Inferior parietal cortex (tissue), 1 donor: ENCODE measurements around the gene EMC10.

Source experiments
- DNase-seq: peaks from one replicate; pipeline ENCODE4 v3.0.0-alpha.2; 2016; ENCODE audit errors: extremely low spot score

Gene EMC10

GRCh38 chr19:50496189-50497021, 20.1 kb downstream of the EMC10 start:
- peak; percentile 81 for DNase-seq

DNA sequence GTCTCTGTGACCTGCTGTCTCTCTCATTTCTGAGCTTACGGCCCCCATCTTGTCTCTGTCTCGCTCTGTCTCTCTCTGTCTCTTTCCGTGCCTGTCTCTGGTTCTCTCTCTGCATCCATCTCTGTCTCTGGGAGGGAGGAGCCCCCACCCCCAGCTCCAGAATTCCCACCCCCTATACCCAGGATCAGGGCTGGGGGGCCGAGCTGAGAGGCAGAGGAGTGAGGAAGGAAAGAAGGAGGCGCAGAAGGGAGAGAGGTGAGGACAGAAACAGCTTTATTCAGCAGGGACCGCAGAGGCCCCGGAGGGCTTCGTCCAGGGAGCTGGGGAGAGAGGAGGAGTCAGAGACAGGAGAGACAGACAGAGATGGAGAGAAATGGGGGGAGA, 20.7 kb downstream of the EMC10 start:
- no peak for DNase-seq

DNA sequence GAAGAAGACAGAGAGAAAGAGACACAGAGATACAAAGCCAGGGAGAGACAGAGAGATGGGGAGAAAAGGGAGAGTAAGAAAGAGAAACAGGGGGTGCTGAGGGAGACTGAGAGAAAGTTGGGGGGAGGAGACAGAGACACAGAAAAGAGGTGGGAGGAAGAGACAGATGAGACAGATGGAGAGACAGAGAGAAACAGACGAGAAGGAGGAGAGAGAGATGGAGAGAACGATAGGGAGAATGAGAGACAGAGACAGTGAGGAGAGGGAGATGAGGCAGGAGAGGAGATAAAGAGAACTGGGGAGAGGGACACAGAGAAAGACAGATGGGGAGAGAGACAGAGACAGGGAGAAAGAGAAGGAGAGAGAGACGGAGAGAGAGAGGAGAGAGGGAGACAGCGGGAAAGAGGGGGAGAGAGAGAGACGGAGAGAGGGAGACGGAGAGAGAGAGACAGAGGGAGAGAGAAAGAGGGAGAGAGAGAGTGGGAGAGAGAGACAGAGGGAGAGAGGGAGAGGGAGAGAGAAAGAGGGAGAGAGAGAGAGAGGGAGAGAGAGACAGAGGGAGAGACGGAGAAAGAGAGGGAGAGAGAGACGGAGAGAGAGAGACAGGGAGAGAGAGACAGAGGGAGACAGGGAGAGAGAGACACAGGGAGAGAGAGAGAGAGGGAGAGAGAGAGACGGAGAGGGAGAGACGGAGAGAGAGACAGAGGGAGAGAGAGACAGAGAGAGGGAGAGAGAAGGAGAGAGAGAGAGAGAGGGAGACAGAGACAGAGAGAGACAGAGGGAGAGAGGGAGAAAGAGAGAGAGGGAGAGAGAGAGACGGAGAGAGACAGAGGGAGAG, 22.1 kb downstream of the EMC10 start:
- DNase-seq: no peak

DNA sequence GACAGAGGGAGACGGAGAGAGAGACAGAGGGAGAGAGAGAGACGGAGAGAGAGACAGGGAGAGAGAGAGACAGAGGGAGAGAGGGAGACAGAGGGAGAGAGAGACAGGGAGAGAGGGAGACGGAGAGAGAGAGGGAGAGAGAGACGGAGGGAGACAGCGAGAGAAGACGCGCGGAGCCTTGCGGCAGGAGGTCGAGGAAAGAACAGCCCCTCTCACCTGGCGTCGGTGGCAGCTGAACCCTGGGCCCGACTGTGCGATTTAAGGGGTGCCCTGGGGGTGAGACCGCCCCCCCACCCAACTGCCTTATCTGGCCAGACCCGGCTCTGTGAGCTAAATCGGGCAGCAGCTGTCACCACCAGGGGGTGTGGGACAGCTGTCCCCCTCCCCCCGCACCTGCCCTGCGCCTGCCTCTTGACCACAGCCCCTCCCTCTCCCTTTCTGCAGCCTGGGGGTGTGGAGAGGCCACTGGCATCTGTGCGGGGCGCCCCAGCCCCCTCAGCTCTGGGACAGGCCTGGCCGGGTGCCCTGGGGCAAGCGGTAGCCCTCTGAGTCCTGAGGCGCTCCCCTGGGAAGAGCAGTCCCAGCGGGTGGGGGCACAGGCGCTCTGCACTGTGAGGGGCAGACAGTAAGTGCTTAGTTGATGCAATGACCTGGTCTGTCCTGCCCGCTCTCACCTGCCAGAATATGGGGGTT, 23.9 kb downstream of the EMC10 start:
- no peak for DNase-seq

GRCh38 chr19:50500753-50501151, 24.4 kb downstream of the EMC10 start:
- no peak for DNase-seq

GRCh38 chr19:50501186-50501567, 24.9 kb downstream of the EMC10 start:
- DNase-seq: no peak

DNA sequence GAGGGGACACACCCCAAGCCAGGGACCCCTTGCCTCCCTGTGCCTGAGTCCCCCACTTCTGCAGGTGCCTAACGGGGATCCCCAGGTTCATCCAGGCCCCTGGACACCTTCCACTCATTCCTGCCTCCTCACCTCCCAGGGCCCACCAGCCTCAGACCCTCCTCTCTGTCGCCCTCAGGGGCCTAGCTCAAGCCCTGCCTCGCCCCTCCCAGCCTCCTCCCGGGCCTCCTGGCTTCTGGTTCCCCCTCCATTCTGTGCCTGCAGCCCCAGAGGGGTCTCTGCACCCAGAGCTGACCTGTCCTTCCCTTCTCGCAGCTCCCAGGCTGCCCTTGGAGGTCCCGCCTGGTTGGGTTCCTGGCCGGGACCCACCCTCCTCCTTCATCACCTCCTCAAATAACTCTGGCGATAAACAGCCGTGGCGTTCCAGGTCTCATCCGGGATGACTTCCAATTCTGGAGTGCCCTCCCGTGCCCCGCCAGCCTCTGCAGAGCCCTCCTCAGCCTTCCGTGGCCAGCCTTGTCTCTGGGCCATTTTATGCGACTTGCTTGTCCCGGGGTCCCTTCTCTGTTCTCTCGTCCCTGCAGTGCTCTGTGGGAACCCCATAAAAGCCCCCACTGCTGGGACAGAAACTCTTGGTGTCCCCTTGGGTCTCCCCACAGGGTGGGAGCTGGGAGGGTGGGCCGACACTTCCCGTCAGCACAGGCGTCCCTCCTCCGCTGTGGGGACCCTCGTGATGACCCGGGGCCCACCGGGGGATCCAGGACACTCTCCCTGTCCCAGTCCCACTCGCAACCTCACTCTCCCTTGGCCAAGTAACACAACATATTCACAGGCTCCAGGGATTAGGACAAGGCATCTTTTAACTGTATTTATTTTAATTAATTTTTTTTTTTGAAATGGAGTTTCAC, 25.5 kb downstream of the EMC10 start:
- no peak for DNase-seq

GRCh38 chr19:50505856-50506611, 29.7 kb downstream of the EMC10 start:
- no peak for DNase-seq

DNA sequence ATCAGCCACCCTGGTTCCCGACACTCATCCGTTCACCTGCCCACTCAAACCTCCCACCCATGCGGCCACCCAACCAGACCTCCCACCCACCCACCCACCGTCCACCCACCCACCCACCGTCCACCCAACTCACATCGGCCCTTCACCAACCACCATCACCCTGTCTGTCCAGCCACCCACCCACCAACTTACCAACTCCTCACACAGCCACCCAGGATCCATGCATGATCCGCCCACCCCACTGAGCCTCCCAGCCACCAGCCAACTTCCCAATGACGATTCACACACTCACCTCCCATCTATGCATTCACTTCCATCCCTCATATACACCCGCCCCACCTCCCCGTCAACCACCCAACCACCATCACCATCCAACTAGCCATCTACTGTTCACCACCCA, 30.4 kb downstream of the EMC10 start:
- DNase-seq: no peak

DNA sequence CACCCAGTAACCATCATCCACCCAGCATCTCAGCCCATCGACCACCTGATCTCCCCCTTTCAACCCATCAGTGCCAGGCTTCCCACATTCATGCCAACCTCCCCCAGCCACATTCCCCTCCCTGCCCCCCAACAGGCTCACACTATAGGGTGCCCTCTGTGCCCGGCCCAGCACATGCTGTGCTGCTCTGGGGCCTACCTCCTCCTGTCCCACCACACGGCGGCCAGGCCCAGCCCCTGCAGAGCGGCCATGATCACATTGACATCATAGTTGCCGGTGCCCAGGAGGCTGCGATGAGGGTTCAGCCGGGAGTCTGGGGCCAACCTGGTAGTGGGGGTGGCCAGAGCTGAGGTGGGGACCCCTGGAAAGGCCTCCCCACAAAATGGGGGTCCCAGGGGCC, 31.1 kb downstream of the EMC10 start:
- DNase-seq: no peak

- DNase-seq: no peak
These were observed 32.5 kb downstream of the EMC10 start for GRCh38 chr19:50508843-50509190.

- no peak for DNase-seq
These were observed 33.1 kb downstream of the EMC10 start for GRCh38 chr19:50509366-50509765.

DNA sequence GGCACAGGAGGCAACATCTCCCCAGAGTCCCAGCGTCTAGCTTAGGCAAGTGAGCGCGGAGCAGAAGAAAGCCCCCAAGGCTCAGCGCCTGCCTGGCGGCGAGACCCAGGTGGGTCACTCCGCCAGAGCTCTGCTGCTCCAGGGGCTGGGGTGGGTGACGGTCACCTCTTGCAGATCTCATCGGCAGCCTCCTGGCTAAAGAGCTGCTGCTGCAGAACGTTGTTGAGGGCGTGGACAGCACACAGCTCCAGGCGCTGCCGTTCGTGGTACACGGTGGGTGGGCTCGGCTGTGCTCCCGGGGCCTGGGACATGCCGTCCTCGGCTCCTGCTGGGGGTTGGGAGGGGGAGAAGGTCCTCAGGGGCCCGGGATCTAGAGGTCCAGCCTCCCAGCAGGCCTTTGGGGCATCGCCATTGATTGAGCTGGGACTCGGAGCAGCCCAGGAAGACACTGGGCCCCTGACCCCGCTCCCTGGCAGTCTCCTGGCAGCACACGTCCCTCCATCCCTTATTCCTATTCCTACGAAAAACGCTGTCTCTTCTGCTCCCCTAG, 33.9 kb downstream of the EMC10 start:
- no peak for DNase-seq

DNA sequence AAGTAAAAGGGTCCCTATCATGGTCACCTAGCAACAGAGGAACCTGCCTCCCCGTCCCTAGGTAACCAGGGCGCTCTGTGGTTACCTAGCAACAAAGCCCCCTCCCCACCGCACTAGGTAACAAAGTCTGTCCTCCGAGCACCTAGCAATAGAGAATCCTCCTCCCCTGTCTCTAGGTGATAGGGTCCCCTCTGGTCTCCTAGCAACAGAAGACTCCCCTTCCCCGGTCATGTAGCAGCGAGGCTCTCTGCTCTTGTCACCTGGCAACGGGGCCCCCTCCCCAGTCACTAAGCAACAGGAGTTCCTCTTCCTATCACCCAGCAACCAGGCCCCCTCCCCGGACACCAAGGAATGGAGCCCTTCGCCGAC, 34.4 kb downstream of the EMC10 start:
- no peak for DNase-seq

- peak; percentile 98 for DNase-seq
These were observed 34.9 kb downstream of the EMC10 start, which contains the start of gene JOSD2 for GRCh38 chr19:50511069-50511822. Gene JOSD2 (minus strand): TSS chr19:50511191. CDS start chr19:50510431, 760 bp downstream.

DNA sequence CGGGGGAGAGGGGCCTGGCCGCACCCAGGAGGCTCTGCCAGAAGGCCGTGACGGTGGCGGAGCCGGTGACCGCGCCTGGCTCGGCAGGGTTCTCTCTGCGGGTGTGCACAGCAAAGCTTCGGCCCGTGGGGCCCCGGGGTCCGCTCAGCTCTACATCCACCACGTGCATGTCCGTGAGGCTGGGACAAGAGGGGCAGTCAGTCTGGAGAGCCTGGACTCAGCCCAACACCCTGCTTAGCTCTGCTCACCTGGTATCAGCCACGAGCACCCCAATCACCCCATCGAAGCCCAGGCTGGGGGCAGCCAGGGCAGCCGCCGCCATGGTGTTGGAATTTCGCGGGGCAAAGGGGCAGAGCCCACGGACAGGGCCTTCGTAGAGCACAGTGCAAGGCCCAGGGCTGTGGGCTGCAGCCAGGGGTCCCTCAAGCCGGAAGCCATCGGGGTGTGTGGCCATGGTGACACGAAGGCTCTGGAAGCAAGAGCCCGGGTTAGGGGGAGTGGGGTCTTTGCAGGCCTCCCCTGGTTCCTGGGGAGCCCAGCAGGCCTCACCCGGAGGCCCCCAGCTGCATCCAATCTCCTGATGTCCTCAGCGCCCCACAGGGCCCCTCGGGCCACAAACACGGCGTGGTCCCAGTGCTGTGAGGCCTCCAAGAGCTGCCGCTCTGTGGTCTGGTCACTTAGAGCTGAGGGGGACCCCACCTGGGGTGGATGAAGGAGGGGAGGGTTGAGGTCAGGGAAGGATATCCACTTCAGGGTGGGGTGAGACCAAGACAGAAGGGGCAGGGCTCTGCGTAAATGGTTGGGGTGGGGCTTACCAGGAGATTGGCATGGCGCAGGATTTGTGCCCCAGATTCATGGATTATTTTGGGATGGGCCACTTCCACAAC, 36.0 kb downstream of the EMC10 start:
- no peak for DNase-seq

DNA sequence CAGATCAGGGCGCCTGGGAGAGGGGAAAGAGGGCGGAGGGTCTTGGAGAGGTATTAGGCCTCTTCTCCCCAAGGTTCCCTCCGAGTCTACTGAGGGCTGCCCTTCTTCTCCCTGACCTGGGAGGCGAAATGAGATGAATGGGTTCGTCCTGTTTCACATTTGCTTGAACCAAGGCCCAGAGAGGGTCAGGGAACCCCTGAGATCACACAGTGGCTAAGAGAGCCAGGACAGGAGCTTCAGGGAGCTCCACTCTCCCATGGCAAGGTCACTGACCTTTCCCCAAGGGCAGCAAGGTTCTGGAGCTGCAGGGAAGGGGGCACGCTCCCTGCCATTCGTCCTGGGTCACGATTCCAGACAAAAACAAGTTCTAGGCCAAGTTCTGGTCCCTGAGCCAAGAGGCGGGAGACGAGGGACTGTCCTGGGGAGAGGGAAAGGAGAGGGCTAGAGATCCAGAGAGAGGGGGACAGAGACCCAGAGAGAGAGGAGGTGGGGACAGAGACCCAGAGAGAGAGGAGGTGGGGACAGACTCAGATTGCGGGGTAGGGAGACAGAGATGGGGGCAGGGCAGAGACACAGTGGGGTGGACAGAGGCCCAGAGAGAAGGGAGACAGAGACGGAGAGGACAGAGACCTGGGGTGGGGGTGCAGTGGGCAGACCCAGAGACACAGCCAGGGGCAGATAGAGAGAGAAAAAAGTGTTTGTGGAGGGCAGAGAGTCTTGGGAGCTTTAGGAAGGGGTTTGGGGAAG, 36.9 kb downstream of the EMC10 start:
- no peak for DNase-seq
